GM19239 (cell line): ENCODE data around the gene ZNF316.
"Not testable (repeated sequence)": the region's sequence is repeated elsewhere in the genome, so short reads cannot be mapped to it uniquely, and the experiment has no call there.

Experiments used
- DNase-seq: peaks from one replicate; pipeline ENCODE4 v3.0.0; 2011; ENCODE audit warnings: low spot score; ENCODE audit not compliant: insufficient read length
- FAIRE-seq: peaks from 2 replicates; lab custom pipeline; 2011; peaks lifted over from hg19 to GRCh38; lab: Jason Lieb, UNC

Gene ZNF316

GRCh38 chr7:6619961-6620360, 17.2 kb upstream of the ZNF316 start:
- no peak for DNase-seq
- FAIRE-seq: no peak

GRCh38 chr7:6621195-6622133, 15.7 kb upstream of the ZNF316 start:
- FAIRE-seq (no peak), DNase-seq (no peak)

GRCh38 chr7:6622134-6622710, 14.9 kb upstream of the ZNF316 start:
- no peak for FAIRE-seq

GRCh38 chr7:6623589-6624245, 13.4 kb upstream of the ZNF316 start:
- FAIRE-seq (peak; percentile 66), DNase-seq (peak; percentile 69)

More at GRCh38 chr7:6622134-6622710, 14.9 kb upstream of the ZNF316 start:
- no peak for DNase-seq

- no peak for DNase-seq
- no peak for FAIRE-seq
These were observed 12.9 kb upstream of the ZNF316 start for GRCh38 chr7:6624246-6624611.

GRCh38 chr7:6628045-6628444, 9.1 kb upstream of the ZNF316 start:
- DNase-seq (no peak), FAIRE-seq (no peak)

GRCh38 chr7:6630007-6630849, 6.9 kb upstream of the ZNF316 start:
- no peak for FAIRE-seq
- no peak for DNase-seq

GRCh38 chr7:6631605-6632004, 5.5 kb upstream of the ZNF316 start:
- DNase-seq: no peak
- FAIRE-seq: no peak

GRCh38 chr7:6634021-6634420, 3.1 kb upstream of the ZNF316 start:
- FAIRE-seq (no peak), DNase-seq (no peak)

- FAIRE-seq, DNase-seq: not testable (repeated sequence)
These were observed 2.1 kb upstream of the ZNF316 start for GRCh38 chr7:6634971-6635370.

- DNase-seq (peak; percentile 99), FAIRE-seq (no peak)
These were observed 569 bp downstream of the ZNF316 start for GRCh38 chr7:6637544-6638229.

- no peak for DNase-seq
- no peak for FAIRE-seq
These were observed 1.9 kb downstream of the ZNF316 start for GRCh38 chr7:6639032-6639431.

GRCh38 chr7:6639627-6640026, 2.5 kb downstream of the ZNF316 start:
- FAIRE-seq (no peak), DNase-seq (no peak)

- no peak for FAIRE-seq
- DNase-seq: no peak
These were observed 3.2 kb downstream of the ZNF316 start for GRCh38 chr7:6640246-6640721.

GRCh38 chr7:6641305-6642035, 4.4 kb downstream of the ZNF316 start:
- no peak for DNase-seq
- no peak for FAIRE-seq

GRCh38 chr7:6642239-6642839, 5.2 kb downstream of the ZNF316 start:
- DNase-seq: no peak
- FAIRE-seq: no peak

GRCh38 chr7:6642861-6643640, 5.9 kb downstream of the ZNF316 start:
- DNase-seq (no peak), FAIRE-seq (no peak)
